ENCODE measurements around the gene NKD1. TPM values are rescaled to one million over a fixed set of nuclear protein-coding genes. Genes with fewer than 3 reads are reported as not detected.

Gene NKD1
- total RNA-seq, 1 donor from 2014 or later: 54.7 TPM

Other genes with a start within 250 kb of the NKD1 start
- 130 and 163 TPM in 2 replicates for gene BRD7, start 179.4 kb upstream of the NKD1 start, total RNA-seq
- gene SNX20, start 132.9 kb downstream of the NKD1 start, total RNA-seq: not detected in 2 replicates
- gene NOD2, start 145.2 kb downstream of the NKD1 start, total RNA-seq: 0.51 and 0.57 TPM in 2 replicates
- gene CYLD, start 193.7 kb downstream of the NKD1 start, total RNA-seq: 10.1 and 11.9 TPM in 2 replicates